IPS-NIHi7 (cell line): Measurements from ENCODE around the gene ECHS1.
A peak's percentile ranks its signal among the peaks of the same experiment; 100 is the strongest.
"Not testable (repeated sequence)": the region's sequence is repeated elsewhere in the genome, so short reads cannot be mapped to it uniquely, and the experiment has no call there.

ENCODE experiments used
- DNase-seq: peaks from one replicate; pipeline ENCODE4 v3.0.0; 2012; ENCODE audit warnings: mixed read lengths; ENCODE audit errors: extremely low spot score

Gene ECHS1

GRCh38 chr10:133399123-133399601 is 26.0 kb upstream of the ECHS1 start:
- no peak for DNase-seq

GRCh38 chr10:133397938-133398337 is 24.8 kb upstream of the ECHS1 start:
- DNase-seq = no peak

- DNase-seq = no peak
These were observed 23.0 kb upstream of the ECHS1 start for GRCh38 chr10:133396035-133396624.

- no peak for DNase-seq
These were observed 21.7 kb upstream of the ECHS1 start for GRCh38 chr10:133394801-133395221.

GRCh38 chr10:133394064-133394663 is 21.0 kb upstream of the ECHS1 start, which contains the start of gene MTG1:
TSS of gene MTG1 (plus strand) at chr10:133394157. CDS start at chr10:133394221, 64 bp downstream.
- peak; percentile 99 for DNase-seq

- DNase-seq = no peak
These were observed 20.4 kb upstream of the ECHS1 start for GRCh38 chr10:133393401-133394063.

- DNase-seq = no peak
These were observed 18.8 kb upstream of the ECHS1 start for GRCh38 chr10:133391761-133392518.

GRCh38 chr10:133391249-133391635 is 18.1 kb upstream of the ECHS1 start:
- no peak for DNase-seq

GRCh38 chr10:133390597-133391248 is 17.6 kb upstream of the ECHS1 start:
- DNase-seq = no peak

GRCh38 chr10:133388973-133389818 is 16.0 kb upstream of the ECHS1 start:
- DNase-seq = no peak

GRCh38 chr10:133388236-133388972 is 15.2 kb upstream of the ECHS1 start:
- no peak for DNase-seq

GRCh38 chr10:133386951-133387350 is 13.8 kb upstream of the ECHS1 start:
- not testable (repeated sequence) for DNase-seq

GRCh38 chr10:133385214-133385613 is 12.1 kb upstream of the ECHS1 start:
- DNase-seq = no peak

- no peak for DNase-seq
These were observed 10.9 kb upstream of the ECHS1 start for GRCh38 chr10:133384071-133384470.

GRCh38 chr10:133383551-133383950 is 10.4 kb upstream of the ECHS1 start:
- no peak for DNase-seq

- no peak for DNase-seq
These were observed 7.9 kb upstream of the ECHS1 start for GRCh38 chr10:133381036-133381435.

- no peak for DNase-seq
These were observed 6.9 kb upstream of the ECHS1 start for GRCh38 chr10:133379801-133380666.

- DNase-seq = peak; percentile 87
These were observed 6.1 kb upstream of the ECHS1 start, which contains the start of gene PAOX for GRCh38 chr10:133379152-133379800. TSS of gene PAOX (plus strand) at chr10:133379262. CDS start at chr10:133379317, 55 bp downstream.
